Measurements from ENCODE around the gene AGTPBP1. TPM values are rescaled to one million over a fixed set of nuclear protein-coding genes. Genes with fewer than 3 reads are reported as not detected.

Gene AGTPBP1
- total and polyA plus RNA-seq, 2 of the 8 experiments (the other 6 are each of a cell fraction or from before 2014, with no cell fraction given): 13.4 to 65.2 TPM

DNA sequence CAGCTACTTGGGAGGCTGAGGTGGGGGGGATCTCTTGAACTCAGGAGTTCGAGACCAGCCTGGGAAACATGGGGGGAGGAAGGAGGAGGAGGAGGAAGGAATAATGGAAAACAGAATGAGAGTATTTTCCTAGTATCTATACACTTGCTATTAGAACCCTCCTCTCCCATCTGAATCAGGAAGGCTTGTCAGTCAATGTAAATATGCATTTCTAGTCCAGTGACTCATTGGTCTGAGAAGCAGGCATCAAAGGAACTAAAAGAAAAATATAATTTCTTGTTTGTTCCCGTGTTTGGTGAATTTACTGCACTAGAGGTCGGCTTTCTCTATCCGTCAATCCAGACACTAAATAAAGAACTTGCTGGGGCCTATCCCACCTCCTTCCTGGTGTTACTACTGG lies 88.6 kb downstream of the AGTPBP1 start:
- no peak overlapping the region for H2BK12ac ChIP-seq (ENCODE audit: low read depth, low read length)
- no peak overlapping the region for H2BK20ac ChIP-seq (ENCODE audit: low read length)
- H3K27ac ChIP-seq (ENCODE audit: low read depth, low read length): no peak overlapping the region
- no peaks in the 10 kb centered on the region for H3K9me3 ChIP-seq (ENCODE audit: insufficient read depth in 2 of 2, low read depth in 1 of 2, low read length in 1 of 2)
- no peak overlapping the region for H3K4me3 ChIP-seq (ENCODE audit: extremely low read depth in 1 of 4, insufficient read depth in 2 of 4, low read depth in 3 of 4, low read length in 4 of 4)
- H2BK5ac ChIP-seq (ENCODE audit: low read depth, low read length): no peak overlapping the region
- 91% methylated on average over 4 of the region's 4 CpGs; no CpG with 5 or more reads in 1 of the 2 experiments for WGBS, 2 experiments (ENCODE audit: extremely low coverage in 1 of 2, insufficient coverage in 1 of 2, insufficient read length in 1 of 2, insufficient replicate concordance in 2 of 2, low coverage in 1 of 2, low lambda C conversion rate in 2 of 2, missing lambda C conversion rate in 1 of 2)
- H2BK15ac ChIP-seq (ENCODE audit: low read length): no peak overlapping the region
- H3K27me3 ChIP-seq (replicated peaks in 1 of 4; ENCODE audit: control insufficient read depth in 3 of 4, extremely low read depth in 1 of 4, insufficient read depth in 3 of 4, low read length in 3 of 4): no peaks in the 10 kb centered on the region
- peaks cover 0 to 3% (median 1%) of the 10 kb centered on the region in 4 experiments; a peak in 5 of 8 replicates for H3K36me3 ChIP-seq (ENCODE audit: control insufficient read depth in 2 of 4, insufficient read depth in 4 of 4, low read length in 3 of 4)
- FAIRE-seq (no peak), DNase-seq (ENCODE audit: low read depth in 1 of 2, low spot score in 2 of 2) (no peak)
- H3K9ac ChIP-seq (replicated peaks in 1 of 4; ENCODE audit: extremely low read depth in 1 of 4, low read depth in 3 of 4, low read length in 3 of 4): no peak overlapping the region
- H3K79me1 ChIP-seq (ENCODE audit: low read depth, low read length): no peaks in the 10 kb centered on the region
- no peak overlapping the region for H3K56ac ChIP-seq (replicated peaks; ENCODE audit: insufficient read length, low read depth, low read length)
- H3K23ac ChIP-seq (ENCODE audit: insufficient read length): no peak overlapping the region
- H3K4me1 ChIP-seq (replicated peaks in 1 of 4; ENCODE audit: control insufficient read depth in 3 of 4, insufficient read depth in 4 of 4, low read length in 3 of 4): no peaks in the 10 kb centered on the region
- no peak overlapping the region for H2AK5ac ChIP-seq (ENCODE audit: low read depth, low read length)
- no peaks in the 10 kb centered on the region for H4K20me1 ChIP-seq (replicated peaks in 1 of 2; ENCODE audit: control insufficient read depth in 1 of 2, insufficient read depth in 2 of 2, low read length in 2 of 2)
- POLR2A ChIA-PET (ENCODE audit: partially characterized antibody): interaction anchor here (0.7 to 1.2 kb wide), 2 partner anchors 9 to 28 kb away, joined by 3 to 5 read pairs; no protein-coding TSS in a partner anchor
- H3K23me2 ChIP-seq (ENCODE audit: low read depth, low read length): no peaks in the 10 kb centered on the region
- H2AFZ ChIP-seq (ENCODE audit: low read length): no peak overlapping the region
- no peak overlapping the region for H4K8ac ChIP-seq (ENCODE audit: extremely low read depth, insufficient read depth, low read length)
- no peak overlapping the region for H2BK120ac ChIP-seq (replicated peaks; ENCODE audit: low read depth, low read length)
- TF ChIP-seq GABPA (IDR thresholded peaks at IDR 0.05; ENCODE audit: borderline replicate concordance, insufficient read depth, low read length) (no peak), POLR2AphosphoS5 (IDR thresholded peaks at IDR 0.05; ENCODE audit: low read depth, low read length) (no peak), SP1 (IDR thresholded peaks at IDR 0.05; ENCODE audit: low read depth, low read length) (no peak), NRF1 (IDR thresholded peaks at IDR 0.05; ENCODE audit: low read depth, low read length) (no peak), KDM5A (IDR thresholded peaks at IDR 0.05; ENCODE audit: low read length) (no peak)
- H4K5ac ChIP-seq (ENCODE audit: insufficient read length, low read depth, low read length): no peak overlapping the region
- H3K18ac ChIP-seq (ENCODE audit: extremely low read depth, low read length): no peak overlapping the region
- no peaks in the 10 kb centered on the region for H3K79me2 ChIP-seq (ENCODE audit: control insufficient read depth in 1 of 2, insufficient read depth in 2 of 2, low read length in 2 of 2)
- CTCF ChIA-PET (ENCODE audit: partially characterized antibody): interaction anchor here (0.6 kb wide), 1 partner anchor 45 kb away, joined by 3 read pairs; no protein-coding TSS in a partner anchor
- H3K4me2 ChIP-seq (ENCODE audit: insufficient read depth in 1 of 2, low read depth in 2 of 2, low read length in 2 of 2): no peak overlapping the region
- no peak overlapping the region for H3K14ac ChIP-seq (ENCODE audit: insufficient read length)
- H4K91ac ChIP-seq (replicated peaks; ENCODE audit: insufficient read length, low read length): no peak overlapping the region
- H3K4ac ChIP-seq (replicated peaks; ENCODE audit: insufficient read length, low read depth, low read length): no peak overlapping the region

All from H1 (cell line).